ENCODE data around the gene POLN.

DNA sequence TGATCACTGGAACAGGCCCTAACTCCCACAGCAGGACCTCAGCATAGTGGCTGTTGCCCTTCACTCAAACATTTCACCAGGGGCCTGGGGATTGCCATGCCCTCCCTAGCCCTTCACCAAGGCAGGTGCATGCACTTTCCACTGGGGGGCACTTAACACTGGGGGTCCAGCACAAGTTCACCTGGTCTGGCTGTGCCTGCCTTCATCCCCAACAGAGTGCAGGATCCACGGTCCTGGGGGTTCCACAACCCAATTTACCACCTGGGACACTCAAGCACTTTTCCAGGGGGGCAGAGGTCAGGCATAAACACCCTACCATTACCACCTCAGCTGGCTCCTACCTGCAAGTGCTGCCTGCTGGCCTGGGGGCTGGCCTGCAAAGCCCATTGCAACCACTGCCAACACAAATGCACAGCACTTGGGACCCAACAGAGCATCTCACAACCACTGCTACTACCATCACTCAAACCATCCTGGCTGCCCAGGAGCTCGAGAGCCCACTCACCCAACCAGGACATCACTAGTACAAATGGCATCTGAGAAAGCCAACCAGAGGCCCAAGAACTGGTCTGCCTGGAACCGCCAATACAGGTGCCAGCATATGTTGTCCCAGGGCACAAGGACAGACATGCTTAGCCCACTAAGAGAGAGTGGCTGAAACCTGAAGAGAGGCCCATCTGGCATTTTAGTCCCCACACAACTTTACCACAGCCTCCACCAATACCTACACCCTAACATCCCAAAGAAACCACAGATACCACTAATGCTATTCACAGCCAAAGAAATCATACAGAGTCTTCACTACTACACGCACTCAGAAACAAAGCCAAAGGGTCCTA, 139.7 kb downstream of the POLN start:
- TF ChIP-seq, protein P1, sequence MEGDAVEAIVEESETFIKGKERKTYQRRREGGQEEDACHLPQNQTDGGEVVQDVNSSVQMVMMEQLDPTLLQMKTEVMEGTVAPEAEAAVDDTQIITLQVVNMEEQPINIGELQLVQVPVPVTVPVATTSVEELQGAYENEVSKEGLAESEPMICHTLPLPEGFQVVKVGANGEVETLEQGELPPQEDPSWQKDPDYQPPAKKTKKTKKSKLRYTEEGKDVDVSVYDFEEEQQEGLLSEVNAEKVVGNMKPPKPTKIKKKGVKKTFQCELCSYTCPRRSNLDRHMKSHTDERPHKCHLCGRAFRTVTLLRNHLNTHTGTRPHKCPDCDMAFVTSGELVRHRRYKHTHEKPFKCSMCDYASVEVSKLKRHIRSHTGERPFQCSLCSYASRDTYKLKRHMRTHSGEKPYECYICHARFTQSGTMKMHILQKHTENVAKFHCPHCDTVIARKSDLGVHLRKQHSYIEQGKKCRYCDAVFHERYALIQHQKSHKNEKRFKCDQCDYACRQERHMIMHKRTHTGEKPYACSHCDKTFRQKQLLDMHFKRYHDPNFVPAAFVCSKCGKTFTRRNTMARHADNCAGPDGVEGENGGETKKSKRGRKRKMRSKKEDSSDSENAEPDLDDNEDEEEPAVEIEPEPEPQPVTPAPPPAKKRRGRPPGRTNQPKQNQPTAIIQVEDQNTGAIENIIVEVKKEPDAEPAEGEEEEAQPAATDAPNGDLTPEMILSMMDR (IDR thresholded peaks at IDR 0.05) = no peak
- no peak for TF ChIP-seq POLR2A (IDR thresholded peaks at IDR 0.05)
